Calu3 (cell line): ENCODE measurements around the gene SLC39A13. TPM values are rescaled to one million over a fixed set of nuclear protein-coding genes. Genes with fewer than 3 reads are reported as not detected.
"Not testable (repeated sequence)": the region's sequence is repeated elsewhere in the genome, so short reads cannot be mapped to it uniquely, and the experiment has no call there.

ENCODE experiments used
- BruUV-seq: library from RNA; stranded (reverse); fragments of 400-500 nt; replicated peaks from 2 replicates; lab custom pipeline; 2021; lab: Mats Ljungman, UMichigan
- CTCF ChIA-PET: fragments of 300-600 bp; sonication (Branson Sonifier 250); formaldehyde crosslinking; loops from one replicate; lab custom pipeline; 2022; ENCODE audit warnings: antibody characterized with exemption; lab: Charles Lee
- DNase-seq: peaks from one replicate; pipeline ENCODE4 v3.0.0; 2022
- H3K27ac Mint-ChIP-seq: one replicate; pipeline ENCODE4 v1.8.0; 2022; ENCODE audit warnings: mixed read lengths; ENCODE audit not compliant: unreplicated experiment
- H3K27me3 Mint-ChIP-seq: one replicate; pipeline ENCODE4 v1.8.0; 2022; ENCODE audit warnings: mixed read lengths; ENCODE audit not compliant: unreplicated experiment
- H3K36me3 Mint-ChIP-seq: one replicate; pipeline ENCODE4 v1.8.0; 2022; ENCODE audit warnings: mild to moderate bottlenecking, moderate library complexity, mixed read lengths; ENCODE audit not compliant: insufficient read depth, unreplicated experiment
- H3K4me1 Mint-ChIP-seq: one replicate; pipeline ENCODE4 v1.8.0; 2022; ENCODE audit warnings: mild to moderate bottlenecking, low read depth, mixed read lengths; ENCODE audit not compliant: unreplicated experiment
- H3K4me3 Mint-ChIP-seq: one replicate; pipeline ENCODE4 v1.8.0; 2022; ENCODE audit warnings: mild to moderate bottlenecking, low read depth, moderate library complexity, mixed read lengths; ENCODE audit not compliant: unreplicated experiment
- H3K9me3 Mint-ChIP-seq: one replicate; pipeline ENCODE4 v1.8.0; 2022; ENCODE audit warnings: low read depth, mixed read lengths; ENCODE audit not compliant: unreplicated experiment
- CTCF ChIP-seq: fragments of 200-600 bp; IDR thresholded peaks from one replicate; pipeline ENCODE4 v1.8.0; 2022; ENCODE audit warnings: antibody characterized with exemption; ENCODE audit not compliant: unreplicated experiment
- intact Hi-C: fragments of 100-400 bp; cut with micrococcal nuclease; formaldehyde crosslinking; loops from one replicate; pipeline ENCODE4 v1.10.0; 2022; ENCODE audit not compliant: unreplicated experiment
- total RNA-seq: library from RNA; stranded (reverse); gene quantifications from 2 replicates; pipeline ENCODE4 v1.2.3, GENCODE V29; 2022

SLC39A13 gene
- total RNA-seq, 1 experiment from 2014 or later, result 24.3 TPM

GRCh38 chr11:47453365-47453764, 45.0 kb downstream of the SLC39A13 start:
- no peak for DNase-seq
- H3K27me3 Mint-ChIP-seq, result no peaks in the 10 kb centered on the region
- H3K4me3 Mint-ChIP-seq, result no peak overlapping the region
- BruUV-seq, result no TSS peak
- H3K9me3 Mint-ChIP-seq, result no peaks in the 10 kb centered on the region
- CTCF ChIA-PET, result no interaction called here
- intact Hi-C loops, result loop anchor here (5.0 kb wide), 1 partner anchor 81 kb away; no protein-coding TSS in a partner anchor
- no peaks in the 10 kb centered on the region for H3K4me1 Mint-ChIP-seq
- peaks cover 37% of the 10 kb centered on the region for H3K36me3 Mint-ChIP-seq
- no peak for TF ChIP-seq CTCF
- no peak overlapping the region for H3K27ac Mint-ChIP-seq

GRCh38 chr11:47454258-47454671, 45.9 kb downstream of the SLC39A13 start:
- not testable (repeated sequence) for H3K27me3 Mint-ChIP-seq, H3K4me1 Mint-ChIP-seq, BruUV-seq, H3K4me3 Mint-ChIP-seq, H3K27ac Mint-ChIP-seq, H3K9me3 Mint-ChIP-seq
- DNase-seq, result peak; percentile 73
- CTCF ChIA-PET, result interaction anchor here (0.6 to 1.0 kb wide), 5 partner anchors 21 to 444 kb away, joined by 3 to 4 read pairs (median 3); no protein-coding TSS in a partner anchor
- intact Hi-C loops, result loop anchor here (5.0 kb wide), 1 partner anchor 82 kb away; no protein-coding TSS in a partner anchor
- peaks cover 39% of the 10 kb centered on the region for H3K36me3 Mint-ChIP-seq

GRCh38 chr11:47460571-47461235, 52.3 kb downstream of the SLC39A13 start:
- intact Hi-C loops, result no loop called here
- Mint-ChIP-seq H3K27me3 (no peaks in the 10 kb centered on the region), H3K9me3 (no peaks in the 10 kb centered on the region), H3K27ac (peak overlapping the region; percentile 9), H3K4me1 (no peaks in the 10 kb centered on the region), H3K4me3 (no peak overlapping the region), H3K36me3 (peaks cover 31% of the 10 kb centered on the region)
- DNase-seq, result no peak
- CTCF ChIA-PET, result no interaction called here
- BruUV-seq, result TSS peak; percentile 12
- TF ChIP-seq CTCF, result no peak

GRCh38 chr11:47461876-47462275, 53.5 kb downstream of the SLC39A13 start:
- no peak for DNase-seq
- intact Hi-C loops, result no loop called here
- no peaks in the 10 kb centered on the region for H3K27me3 Mint-ChIP-seq
- peaks cover 25% of the 10 kb centered on the region for H3K36me3 Mint-ChIP-seq
- TF ChIP-seq CTCF, result no peak
- no peaks in the 10 kb centered on the region for H3K9me3 Mint-ChIP-seq
- CTCF ChIA-PET, result interaction anchor here (0.5 kb wide), 1 partner anchor 90 kb away, joined by 3 read pairs; no protein-coding TSS in a partner anchor
- no peak overlapping the region for H3K27ac Mint-ChIP-seq
- no peak overlapping the region for H3K4me3 Mint-ChIP-seq
- no peaks in the 10 kb centered on the region for H3K4me1 Mint-ChIP-seq
- no TSS peak for BruUV-seq

- no peak for DNase-seq
- no TSS peak for BruUV-seq
- H3K27ac Mint-ChIP-seq, result no peak overlapping the region
- H3K9me3 Mint-ChIP-seq, result no peaks in the 10 kb centered on the region
- no peaks in the 10 kb centered on the region for H3K27me3 Mint-ChIP-seq
- intact Hi-C loops, result no loop called here
- H3K4me3 Mint-ChIP-seq, result no peak overlapping the region
- CTCF ChIA-PET, result no interaction called here
- TF ChIP-seq CTCF, result no peak
- H3K4me1 Mint-ChIP-seq, result no peaks in the 10 kb centered on the region
- peaks cover 30% of the 10 kb centered on the region for H3K36me3 Mint-ChIP-seq
These were observed 56.1 kb downstream of the SLC39A13 start for GRCh38 chr11:47464483-47464882.
